Astrocyte (in vitro differentiated cells and primary cell): ENCODE measurements around the gene DNAJB2. TPM values are rescaled to one million over a fixed set of nuclear protein-coding genes. Genes with fewer than 3 reads are reported as not detected.

ENCODE experiments used
- DNase-seq: peaks from one replicate; pipeline ENCODE4 v3.0.0-alpha.2; 2010; ENCODE audit warnings: low read depth
- FAIRE-seq: peaks from 2 replicates; lab custom pipeline; 2011; peaks lifted over from hg19 to GRCh38; lab: Jason Lieb, UNC
- H2AFZ ChIP-seq: 2 replicates; pipeline ENCODE4 v1.6.0; 2012; ENCODE audit warnings: low read depth, low read length, inconsistent platforms
- H3K27ac ChIP-seq: 2 replicates; pipeline ENCODE4 v1.5.1; 2011; ENCODE audit warnings: low read depth, low read length, inconsistent platforms
- H3K27me3 ChIP-seq: 2 replicates; pipeline ENCODE4 v1.6.0; 2011; ENCODE audit warnings: low read length, inconsistent platforms; ENCODE audit not compliant: insufficient read depth
- H3K36me3 ChIP-seq: 2 replicates; pipeline ENCODE4 v1.5.1; 2011; ENCODE audit warnings: low read length, inconsistent platforms; ENCODE audit not compliant: insufficient read depth
- H3K4me1 ChIP-seq: 2 replicates; pipeline ENCODE4 v1.5.1; 2011; ENCODE audit warnings: low read length, inconsistent platforms; ENCODE audit not compliant: insufficient read depth
- H3K4me2 ChIP-seq: 2 replicates; pipeline ENCODE4 v1.6.0; 2012; ENCODE audit warnings: low read length, inconsistent platforms
- H3K4me3 ChIP-seq: 2 replicates; pipeline ENCODE4 v1.5.1; 2011; ENCODE audit warnings: low read depth, mild to moderate bottlenecking, low read length, inconsistent platforms; ENCODE audit not compliant: insufficient read depth
- H3K79me2 ChIP-seq: 2 replicates; pipeline ENCODE4 v1.6.0; 2012; ENCODE audit warnings: mild to moderate bottlenecking, low read length, inconsistent platforms; ENCODE audit not compliant: insufficient read depth
- H3K9ac ChIP-seq: 2 replicates; pipeline ENCODE4 v1.6.0; 2012; ENCODE audit warnings: mild to moderate bottlenecking, low read length, inconsistent platforms
- H3K9me3 ChIP-seq: 2 replicates; pipeline ENCODE4 v1.5.1; 2012; ENCODE audit warnings: low read depth, mild to moderate bottlenecking, low read length, inconsistent platforms; ENCODE audit not compliant: insufficient read depth
- H4K20me1 ChIP-seq: 2 replicates; pipeline ENCODE4 v1.6.0; 2012; ENCODE audit warnings: low read length, inconsistent platforms; ENCODE audit not compliant: insufficient read depth
- H3K27ac Mint-ChIP-seq: one replicate; pipeline ENCODE4 v1.8.0; 2021; ENCODE audit warnings: mild to moderate bottlenecking, mixed read lengths; ENCODE audit not compliant: unreplicated experiment
- H3K27me3 Mint-ChIP-seq: one replicate; pipeline ENCODE4 v1.8.0; 2021; ENCODE audit warnings: low read depth, mixed read lengths; ENCODE audit not compliant: unreplicated experiment
- H3K36me3 Mint-ChIP-seq: one replicate; pipeline ENCODE4 v1.8.0; 2021; ENCODE audit warnings: low read depth, mixed read lengths; ENCODE audit not compliant: unreplicated experiment
- H3K4me1 Mint-ChIP-seq: one replicate; pipeline ENCODE4 v1.8.0; 2021; ENCODE audit warnings: low read depth, mixed read lengths; ENCODE audit not compliant: unreplicated experiment
- H3K4me3 Mint-ChIP-seq: one replicate; pipeline ENCODE4 v1.8.0; 2021; ENCODE audit warnings: mild to moderate bottlenecking, moderate library complexity, mixed read lengths; ENCODE audit not compliant: unreplicated experiment
- H3K9me3 Mint-ChIP-seq: one replicate; pipeline ENCODE4 v1.8.0; 2021; ENCODE audit warnings: mild to moderate bottlenecking, mixed read lengths; ENCODE audit not compliant: unreplicated experiment
- CTCF ChIP-seq: IDR thresholded peaks from 2 replicates; pipeline ENCODE4 v1.5.1; 2011; ENCODE audit warnings: low read depth, mild to moderate bottlenecking, inconsistent platforms, low read length, moderate library complexity; ENCODE audit not compliant: insufficient read depth
- EZH2 ChIP-seq: IDR thresholded peaks from 2 replicates; pipeline ENCODE4 v1.6.1; 2012; ENCODE audit warnings: mild to moderate bottlenecking, low read length, inconsistent platforms; ENCODE audit not compliant: insufficient read depth
- total RNA-seq: library from RNA; stranded (reverse); gene quantifications from 2 replicates; pipeline ENCODE4 v1.2.1, GENCODE V29; 2021

Gene DNAJB2
- total RNA-seq, 1 donor from 2014 or later, result 53.9 TPM

GRCh38 chr2:219272356-219272755, 6.8 kb upstream of the DNAJB2 start:
- H3K4me3 Mint-ChIP-seq, result no peak overlapping the region
- H3K9me3 ChIP-seq, result no peaks in the 10 kb centered on the region
- no peak overlapping the region for H3K27ac ChIP-seq
- no peak for DNase-seq
- TF ChIP-seq EZH2 (no peak), CTCF (no peak)
- H3K4me2 ChIP-seq, result no peak overlapping the region
- peak overlapping the region; percentile 3 for H3K27ac Mint-ChIP-seq
- H3K36me3 Mint-ChIP-seq, result no peaks in the 10 kb centered on the region
- H2AFZ ChIP-seq, result no peak overlapping the region
- no peak for FAIRE-seq
- H3K27me3 Mint-ChIP-seq, result peaks cover 8% of the 10 kb centered on the region
- H3K4me3 ChIP-seq, result no peak overlapping the region
- H3K4me1 ChIP-seq, result peaks cover 19% of the 10 kb centered on the region
- no peaks in the 10 kb centered on the region for H3K36me3 ChIP-seq
- no peaks in the 10 kb centered on the region for H3K9me3 Mint-ChIP-seq
- peaks cover 22% of the 10 kb centered on the region for H3K4me1 Mint-ChIP-seq
- no peaks in the 10 kb centered on the region for H3K79me2 ChIP-seq
- no peak overlapping the region for H3K9ac ChIP-seq
- H3K27me3 ChIP-seq, result no peaks in the 10 kb centered on the region
- H4K20me1 ChIP-seq, result no peaks in the 10 kb centered on the region

- peaks cover 7% of the 10 kb centered on the region for H3K27me3 Mint-ChIP-seq
- Histone ChIP-seq H4K20me1 (no peaks in the 10 kb centered on the region), H3K4me3 (no peak overlapping the region), H3K4me2 (no peak overlapping the region), H3K4me1 (peaks cover 25% of the 10 kb centered on the region), H3K36me3 (no peaks in the 10 kb centered on the region), H3K27me3 (no peaks in the 10 kb centered on the region), H3K79me2 (no peaks in the 10 kb centered on the region), H3K9me3 (no peaks in the 10 kb centered on the region), H3K9ac (no peak overlapping the region), H2AFZ (no peak overlapping the region), H3K27ac (peak overlapping the region; percentile 97)
- TF ChIP-seq CTCF (no peak), EZH2 (no peak)
- no peaks in the 10 kb centered on the region for H3K36me3 Mint-ChIP-seq
- no peak for FAIRE-seq
- H3K27ac Mint-ChIP-seq, result no peak overlapping the region
- H3K4me3 Mint-ChIP-seq, result no peak overlapping the region
- no peak for DNase-seq
- no peaks in the 10 kb centered on the region for H3K9me3 Mint-ChIP-seq
- H3K4me1 Mint-ChIP-seq, result peaks cover 26% of the 10 kb centered on the region
Measured at GRCh38 chr2:219272995-219273394, 6.2 kb upstream of the DNAJB2 start.

GRCh38 chr2:219273937-219274336, 5.2 kb upstream of the DNAJB2 start:
- H4K20me1 ChIP-seq, result no peaks in the 10 kb centered on the region
- H3K9me3 ChIP-seq, result no peaks in the 10 kb centered on the region
- H3K27ac Mint-ChIP-seq, result peak overlapping the region; percentile 98
- peak overlapping the region; percentile 79 for H3K4me2 ChIP-seq
- H3K36me3 Mint-ChIP-seq, result no peaks in the 10 kb centered on the region
- peak overlapping the region; percentile 51 for H3K4me3 Mint-ChIP-seq
- peak overlapping the region; percentile 83 for H3K9ac ChIP-seq
- peak overlapping the region; percentile 35 for H2AFZ ChIP-seq
- no peak for TF ChIP-seq EZH2
- no peak for TF ChIP-seq CTCF
- peaks cover 6% of the 10 kb centered on the region for H3K27me3 Mint-ChIP-seq
- H3K9me3 Mint-ChIP-seq, result no peaks in the 10 kb centered on the region
- H3K36me3 ChIP-seq, result no peaks in the 10 kb centered on the region
- H3K27ac ChIP-seq, result peak overlapping the region; percentile 97
- FAIRE-seq (no peak), DNase-seq (peak; percentile 52)
- H3K79me2 ChIP-seq, result no peaks in the 10 kb centered on the region
- H3K4me3 ChIP-seq, result peak overlapping the region; percentile 8
- H3K4me1 Mint-ChIP-seq, result peaks cover 34% of the 10 kb centered on the region
- no peaks in the 10 kb centered on the region for H3K27me3 ChIP-seq
- peaks cover 33% of the 10 kb centered on the region for H3K4me1 ChIP-seq
